OCI-LY1 (cell line): Measurements from ENCODE around the gene TADA3.

Source experiments
- EZH2 ChIP-seq: fragments of 200-600 bp; sonication (generic), shearing (Covaris generic); IDR thresholded peaks from 2 replicates; pipeline ENCODE4 v1.8.0; 2017; ENCODE audit warnings: borderline replicate concordance, mixed run types, mild to moderate bottlenecking, antibody characterized with exemption, low read length, moderate library complexity, mixed read lengths
- TF ChIP-seq, protein P1 (sequence below): fragments of 200-600 bp; sonication (generic), shearing (Covaris generic); IDR thresholded peaks from 2 replicates; pipeline ENCODE4 v1.5.1; 2017; ENCODE audit warnings: mild to moderate bottlenecking, antibody characterized with exemption, low read length, moderate library complexity, mixed read lengths

GRCh38 chr3:9736831-9737230, 55.4 kb downstream of the TADA3 start:
- TF ChIP-seq, protein P1, sequence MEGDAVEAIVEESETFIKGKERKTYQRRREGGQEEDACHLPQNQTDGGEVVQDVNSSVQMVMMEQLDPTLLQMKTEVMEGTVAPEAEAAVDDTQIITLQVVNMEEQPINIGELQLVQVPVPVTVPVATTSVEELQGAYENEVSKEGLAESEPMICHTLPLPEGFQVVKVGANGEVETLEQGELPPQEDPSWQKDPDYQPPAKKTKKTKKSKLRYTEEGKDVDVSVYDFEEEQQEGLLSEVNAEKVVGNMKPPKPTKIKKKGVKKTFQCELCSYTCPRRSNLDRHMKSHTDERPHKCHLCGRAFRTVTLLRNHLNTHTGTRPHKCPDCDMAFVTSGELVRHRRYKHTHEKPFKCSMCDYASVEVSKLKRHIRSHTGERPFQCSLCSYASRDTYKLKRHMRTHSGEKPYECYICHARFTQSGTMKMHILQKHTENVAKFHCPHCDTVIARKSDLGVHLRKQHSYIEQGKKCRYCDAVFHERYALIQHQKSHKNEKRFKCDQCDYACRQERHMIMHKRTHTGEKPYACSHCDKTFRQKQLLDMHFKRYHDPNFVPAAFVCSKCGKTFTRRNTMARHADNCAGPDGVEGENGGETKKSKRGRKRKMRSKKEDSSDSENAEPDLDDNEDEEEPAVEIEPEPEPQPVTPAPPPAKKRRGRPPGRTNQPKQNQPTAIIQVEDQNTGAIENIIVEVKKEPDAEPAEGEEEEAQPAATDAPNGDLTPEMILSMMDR = no peak
- no peak for TF ChIP-seq EZH2
